Stimulated activated CD8-positive, alpha-beta memory T cell treated with anti-CD3 and anti-CD28 coated beads, Interleukin-15, amount 100 ng/mL, for 1 hour (primary cell): Measurements from ENCODE around the gene CAND2.
"Not testable (repeated sequence)": the region's sequence is repeated elsewhere in the genome, so short reads cannot be mapped to it uniquely, and the experiment has no call there.

Experiments used
- DNase-seq: peaks from one replicate; pipeline ENCODE4 v3.0.0-alpha.2; 2020; ENCODE audit warnings: low read depth

The CAND2 gene

DNA sequence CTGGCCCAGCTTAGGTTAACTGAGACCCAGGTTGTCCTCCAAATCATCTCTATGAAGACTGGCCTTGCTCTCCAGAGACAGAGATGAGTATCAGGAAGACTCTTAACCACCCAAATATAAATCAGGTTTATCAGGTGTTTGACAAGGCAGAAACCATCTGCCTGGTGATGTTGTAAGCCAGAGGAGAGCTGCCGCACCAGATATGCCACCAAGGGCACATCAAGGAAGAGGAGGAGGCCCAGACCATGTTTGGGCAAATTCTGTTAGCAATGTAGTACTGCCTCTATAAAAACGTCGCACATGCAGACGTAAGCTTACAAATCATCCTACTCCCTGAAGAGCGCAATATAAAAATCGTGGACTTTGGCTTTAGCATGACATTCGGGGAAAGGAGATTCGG lies 65.9 kb downstream of the CAND2 start:
- no peak for DNase-seq

- DNase-seq = no peak
These were observed 68.8 kb downstream of the CAND2 start for GRCh38 chr3:12865271-12865670.

DNA sequence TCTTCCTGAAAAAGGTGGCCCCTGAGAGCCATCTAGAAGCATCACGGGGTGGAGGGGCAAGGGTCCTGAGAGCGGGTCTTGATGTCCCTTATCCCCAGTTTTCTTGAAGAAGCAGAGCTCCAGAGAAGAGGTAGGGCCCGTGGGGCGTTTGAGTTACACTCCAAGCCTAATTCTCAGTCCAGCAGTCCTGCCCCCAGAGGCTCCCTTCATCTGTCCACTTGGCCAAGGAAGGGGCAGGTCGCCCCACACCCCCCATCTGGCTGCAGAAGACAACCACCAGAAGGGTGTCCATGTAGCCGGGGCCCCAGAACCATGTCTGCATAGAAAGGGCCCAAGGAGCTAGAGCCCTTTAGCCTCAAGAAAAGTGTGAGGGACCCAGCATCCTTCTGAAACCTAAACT lies 70.4 kb downstream of the CAND2 start:
- no peak for DNase-seq

DNA sequence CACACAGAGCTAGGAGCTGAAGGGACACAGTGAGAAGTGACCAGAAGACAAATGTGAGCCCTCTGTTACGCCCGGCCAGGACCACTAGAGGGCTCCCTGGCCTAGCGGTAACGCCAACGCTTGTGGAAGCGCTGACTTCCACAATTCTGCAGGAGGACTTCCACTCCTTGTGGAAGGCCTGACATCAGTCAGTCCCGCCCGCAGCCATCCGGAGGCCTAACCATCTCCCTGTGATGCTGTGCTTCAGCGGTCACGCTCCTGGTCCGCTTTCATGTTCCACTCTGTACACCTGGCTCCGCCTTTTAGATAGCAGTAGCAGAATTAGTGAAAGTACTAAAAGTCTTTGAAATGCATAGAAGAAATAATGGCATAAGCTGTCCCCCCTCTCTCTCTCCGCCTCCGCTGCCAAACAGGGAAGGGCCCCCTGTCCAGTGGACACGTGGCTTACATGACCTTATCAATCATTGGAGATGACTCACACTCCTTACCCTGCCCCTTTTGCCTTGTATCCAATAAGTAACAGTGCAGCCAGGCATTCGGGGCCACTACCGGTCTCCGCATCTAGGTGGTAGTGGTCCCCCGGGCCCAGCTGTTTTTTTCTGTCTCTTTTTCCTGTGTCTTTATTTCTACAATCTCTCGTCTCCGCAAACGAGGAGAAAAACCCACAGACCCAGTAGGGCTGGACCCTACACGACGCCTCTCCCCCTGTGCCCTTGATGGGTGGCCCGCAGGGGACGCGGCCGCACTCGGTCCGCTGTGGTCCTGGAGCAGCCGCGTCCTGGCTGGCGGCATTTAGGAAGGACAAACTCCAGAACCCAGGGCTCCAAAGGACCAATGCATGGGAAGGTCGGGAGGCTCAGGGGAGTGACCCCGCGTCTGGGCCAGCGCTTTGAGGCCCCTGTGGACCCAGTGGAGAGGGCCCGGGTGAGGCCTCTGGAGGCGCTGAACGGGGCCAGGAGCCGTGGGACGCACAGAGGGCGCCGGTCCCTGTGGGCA lies 71.9 kb downstream of the CAND2 start:
- DNase-seq = peak; percentile 32

GRCh38 chr3:12869035-12869621 lies 72.6 kb downstream of the CAND2 start:
- no peak for DNase-seq

- no peak for DNase-seq
These were observed 74.5 kb downstream of the CAND2 start for GRCh38 chr3:12870942-12871341.

DNA sequence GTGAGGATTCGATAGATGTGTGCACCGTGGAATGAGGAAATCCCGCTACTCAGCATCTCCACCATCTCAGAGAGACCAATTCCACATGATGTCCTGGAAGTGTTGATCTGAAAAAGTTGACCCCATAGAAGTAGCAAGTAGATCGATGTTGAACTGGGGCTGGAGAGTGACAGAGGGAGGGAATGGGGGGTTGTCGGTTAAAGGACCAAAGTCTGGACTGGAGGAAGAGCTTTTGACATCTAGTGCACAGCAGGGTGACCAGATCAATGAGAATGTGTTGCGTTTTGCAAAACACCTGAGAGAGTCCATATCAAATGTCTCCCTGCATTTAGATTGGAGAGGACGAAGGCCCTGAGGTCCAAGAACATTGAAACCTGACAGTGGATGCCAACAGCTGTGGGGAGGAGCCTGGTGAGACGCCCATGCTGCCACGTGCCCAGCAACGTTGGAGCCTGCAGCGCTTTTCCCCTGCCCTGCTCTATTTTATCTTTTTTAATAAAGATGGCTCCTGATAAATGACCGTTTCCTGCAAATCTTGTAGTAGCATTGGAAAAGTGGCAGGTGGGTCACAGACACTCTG lies 75.0 kb downstream of the CAND2 start:
- no peak for DNase-seq

DNA sequence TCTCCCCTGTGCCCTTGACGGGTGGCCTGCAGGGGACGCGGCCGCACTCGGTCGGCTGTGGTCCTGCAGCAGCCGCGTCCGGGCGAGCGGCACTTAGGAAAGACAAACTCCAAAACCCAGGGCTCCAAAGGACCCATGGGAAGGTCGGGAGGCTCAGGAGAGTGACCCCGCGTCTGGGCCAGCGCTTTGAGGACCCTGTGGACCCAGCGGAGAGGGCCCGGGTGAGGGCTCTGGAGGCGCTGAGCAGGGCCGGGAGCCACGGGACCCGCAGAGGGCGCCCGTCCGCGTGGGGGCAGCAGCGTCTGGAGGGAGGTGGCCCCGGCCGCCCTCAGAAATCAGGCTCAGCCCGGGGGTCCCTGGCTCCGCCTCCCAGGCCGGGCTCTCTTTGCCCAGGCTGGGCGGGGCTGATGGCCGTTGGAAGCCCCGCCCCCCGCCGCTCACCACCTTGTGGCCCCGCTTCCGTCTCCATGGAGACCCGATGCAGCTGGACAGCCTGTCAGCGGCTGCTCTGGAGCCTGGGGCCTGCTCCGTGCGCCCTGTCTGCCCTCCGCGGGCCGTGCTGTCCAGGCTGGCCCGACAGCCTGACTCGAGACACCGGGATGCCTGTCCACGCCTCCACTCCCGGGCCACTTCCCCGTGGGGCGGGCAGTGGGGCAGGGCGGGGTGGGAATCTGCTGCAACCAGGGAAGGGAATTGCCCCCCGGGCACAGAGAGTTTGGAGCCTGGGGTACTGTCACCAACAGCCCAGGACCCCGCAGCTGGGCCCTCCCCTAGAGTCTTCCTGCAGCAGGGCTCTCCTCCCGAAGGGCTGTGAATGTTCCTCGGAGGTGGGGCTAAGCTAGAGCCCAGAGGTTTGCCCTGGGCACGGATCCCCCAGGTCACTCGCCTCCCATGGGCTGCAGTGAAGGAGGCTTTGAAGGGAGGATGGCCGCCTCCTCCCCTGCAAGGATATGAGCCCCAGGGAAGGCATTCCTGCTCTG lies 79.7 kb downstream of the CAND2 start:
- no peak for DNase-seq

- DNase-seq = no peak
These were observed 80.6 kb downstream of the CAND2 start for GRCh38 chr3:12877040-12877439.

DNA sequence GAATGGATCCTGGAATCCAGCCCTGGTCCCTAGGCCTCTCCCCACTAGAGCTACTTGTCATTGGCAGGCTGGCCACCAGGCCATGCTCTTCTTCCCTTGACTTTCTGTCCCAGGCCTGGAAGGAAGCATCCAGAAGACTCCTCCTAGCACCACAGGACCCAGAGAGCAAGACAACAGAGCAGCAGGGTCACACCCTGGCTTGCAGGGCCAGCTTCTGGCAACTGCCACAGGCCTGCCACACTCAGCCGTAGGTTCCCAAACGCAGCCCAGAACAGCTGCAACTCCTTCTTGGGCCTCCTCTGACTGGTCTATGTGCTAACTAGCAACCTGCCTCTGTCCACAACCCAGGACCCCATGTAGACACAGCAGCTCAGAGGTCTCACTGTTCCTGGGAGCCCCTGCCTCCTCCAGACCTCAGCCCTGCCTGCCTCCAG lies 81.7 kb downstream of the CAND2 start:
- no peak for DNase-seq

DNA sequence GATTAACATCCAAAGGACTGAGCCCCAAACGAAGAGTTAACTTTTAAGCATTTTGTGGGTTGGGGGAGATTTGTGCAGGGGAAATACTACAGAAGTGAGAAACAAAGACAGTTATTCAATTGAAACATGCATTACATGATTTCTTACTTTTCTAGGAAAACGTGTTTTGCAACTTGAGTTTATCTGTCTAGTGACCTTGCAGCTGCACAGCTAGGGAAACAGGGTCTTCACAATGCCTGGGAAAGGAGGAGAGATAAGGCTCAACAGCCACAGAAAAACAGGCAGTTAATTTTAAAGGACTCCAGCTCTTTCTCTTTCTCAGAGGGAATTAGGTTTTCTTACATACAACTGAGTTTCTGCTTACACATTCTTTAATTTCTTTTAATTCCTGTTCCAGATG lies 82.3 kb downstream of the CAND2 start:
- not testable (repeated sequence) for DNase-seq

DNA sequence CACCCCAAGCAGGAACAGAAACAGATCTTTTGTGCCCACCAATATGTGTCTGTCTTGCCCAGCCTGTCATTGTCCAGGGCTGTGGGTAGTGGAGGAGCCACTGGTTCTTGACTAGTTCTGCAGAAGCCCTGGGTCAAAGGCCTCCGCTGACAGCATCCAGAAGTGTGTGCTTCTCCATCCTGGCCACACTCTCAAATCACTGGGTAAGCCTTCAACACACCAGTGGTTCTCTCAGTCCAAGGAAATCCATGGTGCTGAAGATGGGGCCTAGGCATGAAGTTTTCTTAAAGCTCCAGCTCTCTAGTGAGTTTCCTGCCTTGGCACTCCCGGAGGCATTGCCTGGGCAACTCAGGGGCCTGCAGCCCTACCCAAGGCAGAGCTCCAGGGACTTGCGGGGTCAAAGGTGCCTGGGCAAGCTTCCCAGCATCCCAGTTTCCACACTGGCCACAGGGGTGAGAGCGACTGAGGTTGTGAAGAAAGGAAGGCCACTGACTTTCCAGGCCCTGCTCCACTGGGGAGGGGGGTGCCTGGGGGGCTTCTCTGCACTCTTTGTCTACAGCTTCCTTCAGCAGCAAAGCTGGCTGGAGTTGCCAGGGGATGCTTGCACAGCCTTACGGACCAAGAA lies 82.8 kb downstream of the CAND2 start:
- no peak for DNase-seq

- not testable (repeated sequence) for DNase-seq
These were observed 85.4 kb downstream of the CAND2 start for GRCh38 chr3:12881858-12882257.

DNA sequence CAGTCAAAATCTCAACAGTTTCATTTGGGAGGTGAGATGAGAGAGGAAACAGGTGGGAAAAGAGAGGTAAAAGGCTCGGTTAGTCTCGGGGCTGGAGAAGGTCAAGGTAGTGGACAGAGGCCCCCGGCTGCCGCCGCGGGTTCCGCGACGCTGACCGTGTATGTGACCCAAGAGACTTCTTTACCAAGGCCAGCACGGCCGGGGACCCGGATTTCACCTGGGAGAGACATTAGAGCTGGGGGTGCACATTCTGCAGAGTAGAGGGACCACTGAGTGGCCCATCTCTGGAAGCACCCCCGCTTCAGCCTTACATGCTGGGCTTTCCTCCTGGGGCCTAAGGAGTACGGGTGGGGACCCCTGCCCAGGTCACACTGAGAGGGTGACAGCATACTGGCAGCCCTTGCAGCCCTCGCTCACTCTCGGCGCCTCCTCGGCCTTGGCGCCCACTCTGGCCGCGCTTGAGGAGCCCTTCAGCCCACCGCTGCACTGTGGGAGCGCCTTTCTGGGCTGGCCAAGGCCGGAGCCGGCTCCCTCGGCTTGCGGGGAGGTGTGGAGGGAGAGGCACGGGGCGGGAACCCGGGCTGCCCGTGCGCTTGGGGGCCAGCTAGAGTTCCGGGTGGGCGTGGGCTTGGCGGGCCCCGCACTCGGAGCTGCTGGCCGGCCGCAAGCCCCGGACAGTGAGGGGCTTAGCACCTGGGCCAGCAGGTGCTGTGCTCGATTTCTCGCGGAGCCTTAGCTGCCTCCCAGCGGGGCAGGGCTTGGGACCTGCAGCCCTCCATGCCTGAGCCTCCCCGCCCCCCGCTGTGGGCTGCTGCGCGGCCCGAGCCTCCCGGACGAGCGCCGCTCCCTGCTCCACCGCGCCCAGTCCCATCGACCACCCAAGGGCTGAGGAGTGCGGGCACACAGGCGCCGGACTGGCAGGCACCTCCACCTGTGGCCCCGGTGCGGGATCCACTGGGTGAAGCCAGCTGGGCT lies 86.1 kb downstream of the CAND2 start:
- no peak for DNase-seq

DNA sequence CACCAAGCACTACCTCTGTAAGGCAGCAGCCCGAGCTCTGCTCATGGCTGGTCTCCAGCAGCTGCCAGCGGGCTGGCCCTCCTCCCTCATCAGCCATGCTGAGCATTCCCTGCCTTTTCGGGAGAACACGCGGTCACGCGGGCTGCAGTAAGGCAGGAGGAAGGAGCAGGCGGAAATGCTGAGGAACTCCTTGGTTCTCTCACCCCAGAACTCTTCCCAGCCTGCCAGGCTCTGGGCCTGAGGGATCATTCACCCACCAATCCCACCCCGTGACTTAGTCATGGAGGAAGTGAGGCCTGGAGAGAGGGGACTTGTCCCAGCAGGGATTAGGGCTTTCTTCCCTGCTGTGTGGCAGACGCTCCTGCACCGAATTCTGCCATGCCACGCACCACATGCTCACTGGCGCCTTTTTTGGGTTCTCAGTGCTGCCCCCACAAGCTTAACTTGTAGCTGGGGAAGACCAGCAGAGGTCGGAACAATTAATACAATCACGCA lies 87.8 kb downstream of the CAND2 start:
- DNase-seq = no peak
